Astrocyte (in vitro differentiated cells and primary cell): Measurements from ENCODE around the gene CAPN7. TPM values are rescaled to one million over a fixed set of nuclear protein-coding genes. Genes with fewer than 3 reads are reported as not detected.

Source experiments
- DNase-seq: peaks from one replicate; pipeline ENCODE4 v3.0.0-alpha.2; 2010; ENCODE audit warnings: low read depth
- FAIRE-seq: peaks from 2 replicates; lab custom pipeline; 2011; peaks lifted over from hg19 to GRCh38; lab: Jason Lieb, UNC
- H2AFZ ChIP-seq: 2 replicates; pipeline ENCODE4 v1.6.0; 2012; ENCODE audit warnings: low read depth, low read length, inconsistent platforms
- H3K27ac ChIP-seq: 2 replicates; pipeline ENCODE4 v1.5.1; 2011; ENCODE audit warnings: low read depth, low read length, inconsistent platforms
- H3K27me3 ChIP-seq: 2 replicates; pipeline ENCODE4 v1.6.0; 2011; ENCODE audit warnings: low read length, inconsistent platforms; ENCODE audit not compliant: insufficient read depth
- H3K36me3 ChIP-seq: 2 replicates; pipeline ENCODE4 v1.5.1; 2011; ENCODE audit warnings: low read length, inconsistent platforms; ENCODE audit not compliant: insufficient read depth
- H3K4me1 ChIP-seq: 2 replicates; pipeline ENCODE4 v1.5.1; 2011; ENCODE audit warnings: low read length, inconsistent platforms; ENCODE audit not compliant: insufficient read depth
- H3K4me2 ChIP-seq: 2 replicates; pipeline ENCODE4 v1.6.0; 2012; ENCODE audit warnings: low read length, inconsistent platforms
- H3K4me3 ChIP-seq: 2 replicates; pipeline ENCODE4 v1.5.1; 2011; ENCODE audit warnings: low read depth, mild to moderate bottlenecking, low read length, inconsistent platforms; ENCODE audit not compliant: insufficient read depth
- H3K79me2 ChIP-seq: 2 replicates; pipeline ENCODE4 v1.6.0; 2012; ENCODE audit warnings: mild to moderate bottlenecking, low read length, inconsistent platforms; ENCODE audit not compliant: insufficient read depth
- H3K9ac ChIP-seq: 2 replicates; pipeline ENCODE4 v1.6.0; 2012; ENCODE audit warnings: mild to moderate bottlenecking, low read length, inconsistent platforms
- H3K9me3 ChIP-seq: 2 replicates; pipeline ENCODE4 v1.5.1; 2012; ENCODE audit warnings: low read depth, mild to moderate bottlenecking, low read length, inconsistent platforms; ENCODE audit not compliant: insufficient read depth
- H4K20me1 ChIP-seq: 2 replicates; pipeline ENCODE4 v1.6.0; 2012; ENCODE audit warnings: low read length, inconsistent platforms; ENCODE audit not compliant: insufficient read depth
- H3K27ac Mint-ChIP-seq: one replicate; pipeline ENCODE4 v1.8.0; 2021; ENCODE audit warnings: mild to moderate bottlenecking, mixed read lengths; ENCODE audit not compliant: unreplicated experiment
- H3K27me3 Mint-ChIP-seq: one replicate; pipeline ENCODE4 v1.8.0; 2021; ENCODE audit warnings: low read depth, mixed read lengths; ENCODE audit not compliant: unreplicated experiment
- H3K36me3 Mint-ChIP-seq: one replicate; pipeline ENCODE4 v1.8.0; 2021; ENCODE audit warnings: low read depth, mixed read lengths; ENCODE audit not compliant: unreplicated experiment
- H3K4me1 Mint-ChIP-seq: one replicate; pipeline ENCODE4 v1.8.0; 2021; ENCODE audit warnings: low read depth, mixed read lengths; ENCODE audit not compliant: unreplicated experiment
- H3K4me3 Mint-ChIP-seq: one replicate; pipeline ENCODE4 v1.8.0; 2021; ENCODE audit warnings: mild to moderate bottlenecking, moderate library complexity, mixed read lengths; ENCODE audit not compliant: unreplicated experiment
- H3K9me3 Mint-ChIP-seq: one replicate; pipeline ENCODE4 v1.8.0; 2021; ENCODE audit warnings: mild to moderate bottlenecking, mixed read lengths; ENCODE audit not compliant: unreplicated experiment
- CTCF ChIP-seq: IDR thresholded peaks from 2 replicates; pipeline ENCODE4 v1.5.1; 2011; ENCODE audit warnings: low read depth, mild to moderate bottlenecking, inconsistent platforms, low read length, moderate library complexity; ENCODE audit not compliant: insufficient read depth
- EZH2 ChIP-seq: IDR thresholded peaks from 2 replicates; pipeline ENCODE4 v1.6.1; 2012; ENCODE audit warnings: mild to moderate bottlenecking, low read length, inconsistent platforms; ENCODE audit not compliant: insufficient read depth
- total RNA-seq: library from RNA; stranded (reverse); gene quantifications from 2 replicates; pipeline ENCODE4 v1.2.1, GENCODE V29; 2021

Gene CAPN7
- total RNA-seq, 1 donor from 2014 or later, result 36.8 TPM

GRCh38 chr3:15260531-15260930 lies 54.5 kb downstream of the CAPN7 start:
- H3K9ac ChIP-seq, result no peak overlapping the region
- no peak for DNase-seq
- Mint-ChIP-seq H3K4me3 (no peak overlapping the region), H3K27me3 (no peaks in the 10 kb centered on the region), H3K9me3 (no peaks in the 10 kb centered on the region), H3K36me3 (peaks cover 27% of the 10 kb centered on the region), H3K27ac (no peak overlapping the region), H3K4me1 (no peaks in the 10 kb centered on the region)
- TF ChIP-seq EZH2, result no peak
- no peak for TF ChIP-seq CTCF
- H3K4me1 ChIP-seq, result no peaks in the 10 kb centered on the region
- no peak overlapping the region for H3K27ac ChIP-seq
- FAIRE-seq, result no peak
- no peaks in the 10 kb centered on the region for H3K27me3 ChIP-seq
- no peaks in the 10 kb centered on the region for H3K9me3 ChIP-seq
- H3K4me2 ChIP-seq, result no peak overlapping the region
- peaks cover 3% of the 10 kb centered on the region for H3K79me2 ChIP-seq
- H4K20me1 ChIP-seq, result peaks cover 25% of the 10 kb centered on the region
- peaks cover 37% of the 10 kb centered on the region for H3K36me3 ChIP-seq
- H2AFZ ChIP-seq, result no peak overlapping the region
- H3K4me3 ChIP-seq, result no peak overlapping the region

- DNase-seq (no peak), FAIRE-seq (no peak)
- Histone ChIP-seq H3K4me2 (no peak overlapping the region), H3K9me3 (no peaks in the 10 kb centered on the region), H3K4me1 (no peaks in the 10 kb centered on the region), H3K4me3 (no peak overlapping the region), H2AFZ (no peak overlapping the region), H4K20me1 (peaks cover 25% of the 10 kb centered on the region), H3K9ac (no peak overlapping the region), H3K36me3 (peaks cover 29% of the 10 kb centered on the region), H3K27ac (no peak overlapping the region), H3K79me2 (peaks cover 7% of the 10 kb centered on the region), H3K27me3 (no peaks in the 10 kb centered on the region)
- Mint-ChIP-seq H3K27ac (no peak overlapping the region), H3K27me3 (no peaks in the 10 kb centered on the region), H3K36me3 (peaks cover 29% of the 10 kb centered on the region), H3K4me3 (no peak overlapping the region), H3K4me1 (no peaks in the 10 kb centered on the region), H3K9me3 (no peaks in the 10 kb centered on the region)
- TF ChIP-seq CTCF, result no peak
- no peak for TF ChIP-seq EZH2
Measured at GRCh38 chr3:15261274-15261673, 55.2 kb downstream of the CAPN7 start.

DNA sequence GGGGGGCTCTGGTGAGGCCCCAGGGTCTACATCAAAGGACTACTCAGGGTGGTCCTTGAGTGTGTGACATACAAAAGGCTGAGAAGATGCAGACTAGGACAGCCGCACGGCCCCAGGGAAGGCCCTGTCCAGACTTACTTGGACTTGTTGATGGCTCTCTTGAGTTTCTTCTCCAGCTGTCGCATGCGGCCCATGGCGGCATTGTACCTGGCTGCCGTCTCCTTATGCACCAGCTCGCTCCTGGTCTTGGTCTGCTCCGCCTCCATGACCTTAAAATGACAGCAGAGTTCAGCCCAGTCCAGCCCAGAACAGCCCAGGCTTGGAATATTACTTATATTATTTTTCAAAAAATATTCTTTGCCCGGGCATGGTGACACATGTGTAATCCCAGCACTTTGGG lies 56.0 kb downstream of the CAPN7 start:
- Mint-ChIP-seq H3K27me3 (no peaks in the 10 kb centered on the region), H3K4me3 (no peak overlapping the region), H3K9me3 (no peaks in the 10 kb centered on the region), H3K27ac (no peak overlapping the region), H3K36me3 (peaks cover 29% of the 10 kb centered on the region), H3K4me1 (no peaks in the 10 kb centered on the region)
- no peak overlapping the region for H3K4me2 ChIP-seq
- peaks cover 25% of the 10 kb centered on the region for H3K36me3 ChIP-seq
- H4K20me1 ChIP-seq, result peaks cover 25% of the 10 kb centered on the region
- no peaks in the 10 kb centered on the region for H3K9me3 ChIP-seq
- H3K4me1 ChIP-seq, result no peaks in the 10 kb centered on the region
- H3K79me2 ChIP-seq, result peaks cover 7% of the 10 kb centered on the region
- FAIRE-seq, result no peak
- no peaks in the 10 kb centered on the region for H3K27me3 ChIP-seq
- H3K4me3 ChIP-seq, result no peak overlapping the region
- TF ChIP-seq EZH2, result no peak
- TF ChIP-seq CTCF, result no peak
- DNase-seq, result no peak
- H3K27ac ChIP-seq, result no peak overlapping the region
- no peak overlapping the region for H3K9ac ChIP-seq
- no peak overlapping the region for H2AFZ ChIP-seq
